ENCODE results near the gene TM9SF1. TPM values are rescaled to one million over a fixed set of nuclear protein-coding genes. Genes with fewer than 3 reads are reported as not detected.
A peak's percentile ranks its signal among the peaks of the same experiment; 100 is the strongest.

TM9SF1 gene
- total and polyA plus RNA-seq, 2 of the 13 experiments (the other 11 are each of a cell fraction or from before 2014, with no cell fraction given): 83.2 to 110 TPM

DNA sequence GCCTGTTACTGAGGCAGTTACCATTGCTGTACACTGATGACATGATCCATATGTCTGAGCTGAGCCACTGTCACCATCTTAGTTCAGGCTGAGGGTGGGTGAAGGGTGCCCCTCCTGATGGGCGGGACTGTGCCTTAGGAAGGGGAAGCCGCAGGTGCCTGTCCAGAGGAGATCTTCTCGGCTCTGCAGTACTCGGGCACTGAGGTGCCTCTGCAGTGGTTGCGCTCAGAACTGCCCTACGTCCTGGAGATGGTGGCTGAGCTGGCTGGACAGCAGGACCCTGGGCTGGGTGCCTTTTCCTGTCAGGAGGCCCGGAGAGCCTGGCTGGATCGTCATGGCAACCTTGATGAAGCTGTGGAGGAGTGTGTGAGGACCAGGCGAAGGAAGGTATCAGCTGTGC, 44.2 kb downstream of the TM9SF1 start (continued):
- TF ChIP-seq, protein P1, sequence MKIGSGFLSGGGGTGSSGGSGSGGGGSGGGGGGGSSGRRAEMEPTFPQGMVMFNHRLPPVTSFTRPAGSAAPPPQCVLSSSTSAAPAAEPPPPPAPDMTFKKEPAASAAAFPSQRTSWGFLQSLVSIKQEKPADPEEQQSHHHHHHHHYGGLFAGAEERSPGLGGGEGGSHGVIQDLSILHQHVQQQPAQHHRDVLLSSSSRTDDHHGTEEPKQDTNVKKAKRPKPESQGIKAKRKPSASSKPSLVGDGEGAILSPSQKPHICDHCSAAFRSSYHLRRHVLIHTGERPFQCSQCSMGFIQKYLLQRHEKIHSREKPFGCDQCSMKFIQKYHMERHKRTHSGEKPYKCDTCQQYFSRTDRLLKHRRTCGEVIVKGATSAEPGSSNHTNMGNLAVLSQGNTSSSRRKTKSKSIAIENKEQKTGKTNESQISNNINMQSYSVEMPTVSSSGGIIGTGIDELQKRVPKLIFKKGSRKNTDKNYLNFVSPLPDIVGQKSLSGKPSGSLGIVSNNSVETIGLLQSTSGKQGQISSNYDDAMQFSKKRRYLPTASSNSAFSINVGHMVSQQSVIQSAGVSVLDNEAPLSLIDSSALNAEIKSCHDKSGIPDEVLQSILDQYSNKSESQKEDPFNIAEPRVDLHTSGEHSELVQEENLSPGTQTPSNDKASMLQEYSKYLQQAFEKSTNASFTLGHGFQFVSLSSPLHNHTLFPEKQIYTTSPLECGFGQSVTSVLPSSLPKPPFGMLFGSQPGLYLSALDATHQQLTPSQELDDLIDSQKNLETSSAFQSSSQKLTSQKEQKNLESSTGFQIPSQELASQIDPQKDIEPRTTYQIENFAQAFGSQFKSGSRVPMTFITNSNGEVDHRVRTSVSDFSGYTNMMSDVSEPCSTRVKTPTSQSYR (CRISPR knock-in tag; IDR thresholded peaks at IDR 0.05; ENCODE audit: borderline replicate concordance): no peak
- TF ChIP-seq ZNF747 (CRISPR knock-in tag; IDR thresholded peaks at IDR 0.05; ENCODE audit: borderline replicate concordance) (no peak), SRSF1 (optimal IDR thresholded peaks at IDR 0.05; ENCODE audit: low read depth, low read length) (no peak), ZNF761 (CRISPR knock-in tag; conservative IDR thresholded peaks at IDR 0.05) (no peak)

DNA sequence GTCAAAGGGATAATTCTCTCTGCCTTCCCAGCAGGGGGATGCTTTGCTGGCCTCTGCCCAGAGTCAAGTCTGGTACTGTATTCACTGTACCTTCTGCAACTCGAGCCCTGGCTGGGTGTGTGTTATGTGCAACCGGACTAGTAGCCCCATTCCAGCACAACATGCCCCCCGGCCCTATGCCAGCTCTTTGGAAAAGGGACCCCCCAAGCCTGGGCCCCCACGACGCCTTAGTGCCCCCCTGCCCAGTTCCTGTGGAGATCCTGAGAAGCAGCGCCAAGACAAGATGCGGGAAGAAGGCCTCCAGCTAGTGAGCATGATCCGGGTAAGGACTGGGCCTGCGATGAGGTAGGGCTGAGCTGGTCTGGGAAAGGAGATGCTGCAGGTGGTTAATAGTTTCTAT, 44.7 kb downstream of the TM9SF1 start:
- Histone ChIP-seq H3K36me3 (replicated peaks in 1 of 2; ENCODE audit: control insufficient read depth in 1 of 2, insufficient read depth in 2 of 2, low read length in 2 of 2) (peaks cover 41 to 49% of the 10 kb centered on the region in 2 experiments), H3K79me2 (ENCODE audit: insufficient read depth, low read length) (peaks cover 29% of the 10 kb centered on the region), H3K27me3 (ENCODE audit: control insufficient read depth in 1 of 2, insufficient read depth in 2 of 2, low read length in 2 of 2) (peaks cover 0 to 3% of the 10 kb centered on the region in 2 experiments; a peak in 1 of 5 replicates), H4K20me1 (ENCODE audit: insufficient read depth, low read length) (peaks cover 7% of the 10 kb centered on the region), H3K9me3 (ENCODE audit: low read length) (no peaks in the 10 kb centered on the region), H3K9ac (ENCODE audit: insufficient read depth, low read depth, low read length) (no peak overlapping the region), H3K4me2 (ENCODE audit: low read depth, low read length) (no peak overlapping the region), H3K27ac (ENCODE audit: extremely low read length, insufficient read depth, low read length) (no peak overlapping the region), H3K4me3 (replicated peaks in 1 of 3; ENCODE audit: insufficient read depth in 1 of 3, low read depth in 2 of 3, low read length in 3 of 3) (no peak overlapping the region), H2AFZ (ENCODE audit: low read length) (no peak overlapping the region), H3K4me1 (ENCODE audit: insufficient read depth, low read length) (peaks cover 26% of the 10 kb centered on the region)
- ATAC-seq (no peak), FAIRE-seq (no peak), DNase-seq (ENCODE audit: low spot score) (no peak)
- 96% methylated on average over 9 of the region's 9 CpGs for WGBS (ENCODE audit: low lambda C conversion rate)
- POLR2A ChIA-PET: interaction anchor here (4.5 to 11.8 kb wide), 4 partner anchors 8 to 56 kb away, joined by 22 to 233 read pairs (median 194); partner anchors contain the start of genes DCAF11, EMC9, IRF9 and NRL
- intact Hi-C loops (cut with micrococcal nuclease; ENCODE audit: unreplicated experiment): no loop called here
- TF ChIP-seq CC2D1A (CRISPR knock-in tag; IDR thresholded peaks at IDR 0.05): no peak
- 0 out of 2 replicates have a peak, but pooled peaks have one; percentile 0 for TF ChIP-seq MTA1 (CRISPR knock-in tag; IDR thresholded peaks at IDR 0.05; ENCODE audit: borderline replicate concordance)
- no TSS peak for BruUV-seq (replicated peaks)
- in situ Hi-C loops (cut with HindIII; ENCODE audit: extremely low pct_ligation_motif_present, low pct_unique_long_range_greater_than_20kb): no loop called here
- CTCF ChIA-PET (ENCODE audit: low intra/inter-chr PET ratio, low total read pairs): no interaction called here
